Left lobe of liver (tissue), 2 donors: ENCODE data around the gene GNGT1. TPM values are rescaled to one million over a fixed set of nuclear protein-coding genes. Genes with fewer than 3 reads are reported as not detected.

ENCODE experiments used
- ATAC-seq: fragments of 200-7000 bp; cut with Tn5 transposase; one replicate; pipeline ENCODE4 v1.9.1; 2020; ENCODE audit warnings: mild to moderate bottlenecking, moderate library complexity
- DNase-seq: peaks from one replicate; pipeline ENCODE4 v3.0.0-alpha.2; 2020; ENCODE audit warnings: low spot score
- total RNA-seq: library from RNA; stranded (reverse); gene quantifications from one replicate; pipeline ENCODE4 v1.2.1, GENCODE V29; 2021
- donor health status: DM: no; HTN: no; CAD: no; lungs with moderate emphysema.
- donor health status: DM: no; HTN: yes; CAD: no.

GNGT1 gene
- total RNA-seq = not detected

- no peak for ATAC-seq
These were observed at the start of gene GNGT1 for GRCh38 chr7:93906267-93906666. Gene GNGT1 (plus strand): TSS chr7:93906567. CDS start chr7:93906747, 180 bp downstream.

DNA sequence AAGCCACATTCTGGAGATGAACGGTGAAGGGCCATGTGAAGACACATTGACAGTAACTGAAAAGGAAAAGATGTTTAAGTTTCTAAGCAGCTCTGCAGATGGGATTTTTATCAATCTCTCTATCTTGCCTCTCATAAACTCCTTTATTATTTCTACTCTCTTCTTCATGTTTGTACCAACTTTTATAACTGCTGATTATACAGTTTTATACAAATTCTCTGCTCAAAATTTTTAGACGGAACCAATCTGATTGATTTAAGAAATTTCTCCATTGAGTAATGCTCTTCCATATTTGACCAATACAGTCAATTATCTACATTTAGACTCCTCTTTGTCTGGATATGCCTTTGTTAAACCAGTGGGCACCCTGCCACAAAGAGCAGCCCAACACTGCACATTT, 47.5 kb upstream of the GNGT1 start:
- ATAC-seq (no peak), DNase-seq (no peak)

More at GRCh38 chr7:93906267-93906666, at the start of gene GNGT1:
- DNase-seq = no peak

- DNase-seq (no peak), ATAC-seq (no peak)
These were observed 46.1 kb upstream of the GNGT1 start for GRCh38 chr7:93860261-93860660.

GRCh38 chr7:93861325-93861949, 44.9 kb upstream of the GNGT1 start:
- DNase-seq (no peak), ATAC-seq (no peak)

- no peak for ATAC-seq
- DNase-seq = no peak
These were observed 43.7 kb upstream of the GNGT1 start for GRCh38 chr7:93862651-93863050.

DNA sequence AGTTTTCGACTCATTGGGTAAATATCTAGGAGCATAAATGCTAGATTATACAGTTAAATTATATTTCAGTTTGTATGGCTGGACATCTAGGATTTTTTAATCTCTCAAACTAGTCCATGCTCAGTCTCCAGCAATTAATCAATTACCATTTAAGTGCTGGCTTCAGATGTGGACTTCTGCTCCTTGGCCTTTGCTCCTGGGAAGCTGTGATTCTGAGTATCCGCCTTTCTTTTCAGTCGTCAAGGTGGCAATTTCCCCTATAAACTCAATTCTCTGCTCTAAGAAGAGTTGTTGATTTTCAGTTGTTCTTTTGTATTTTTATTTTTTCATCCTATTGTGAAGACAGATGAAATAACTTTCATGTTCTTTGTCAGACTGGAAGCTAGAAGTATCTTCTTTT, 39.5 kb upstream of the GNGT1 start:
- DNase-seq (no peak), ATAC-seq (no peak)

- DNase-seq (no peak), ATAC-seq (no peak)
These were observed 32.3 kb upstream of the GNGT1 start for GRCh38 chr7:93873998-93874574.

DNA sequence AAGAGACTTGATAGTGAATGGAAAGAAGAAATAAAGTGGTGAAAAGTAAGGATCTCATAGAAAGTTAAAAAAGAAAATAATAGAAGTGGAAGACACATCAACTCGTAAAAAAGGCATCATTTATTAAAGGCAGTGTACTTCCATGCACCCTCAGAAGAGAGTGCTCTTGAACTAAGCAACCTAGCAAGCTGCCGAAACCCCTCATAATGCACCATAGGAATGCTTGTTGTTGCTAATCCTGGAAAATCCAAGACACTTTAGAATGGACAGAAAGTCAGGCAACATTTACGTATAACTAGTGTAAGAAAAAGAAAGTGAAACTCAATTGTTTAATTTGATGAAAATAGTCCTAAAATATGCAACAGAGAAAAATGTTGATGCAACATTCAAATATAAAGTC, 28.6 kb upstream of the GNGT1 start:
- no peak for DNase-seq
- ATAC-seq = no peak

GRCh38 chr7:93879356-93879755, 27.0 kb upstream of the GNGT1 start:
- ATAC-seq = no peak

GRCh38 chr7:93882468-93882867, 23.9 kb upstream of the GNGT1 start:
- DNase-seq = no peak
- no peak for ATAC-seq

More at GRCh38 chr7:93879356-93879755, 27.0 kb upstream of the GNGT1 start:
- no peak for DNase-seq

GRCh38 chr7:93883078-93883916, 23.1 kb upstream of the GNGT1 start:
- no peak for ATAC-seq

GRCh38 chr7:93883917-93884345, 22.4 kb upstream of the GNGT1 start:
- ATAC-seq = no peak
- DNase-seq = no peak

More at GRCh38 chr7:93883078-93883916, 23.1 kb upstream of the GNGT1 start:
- DNase-seq = no peak

DNA sequence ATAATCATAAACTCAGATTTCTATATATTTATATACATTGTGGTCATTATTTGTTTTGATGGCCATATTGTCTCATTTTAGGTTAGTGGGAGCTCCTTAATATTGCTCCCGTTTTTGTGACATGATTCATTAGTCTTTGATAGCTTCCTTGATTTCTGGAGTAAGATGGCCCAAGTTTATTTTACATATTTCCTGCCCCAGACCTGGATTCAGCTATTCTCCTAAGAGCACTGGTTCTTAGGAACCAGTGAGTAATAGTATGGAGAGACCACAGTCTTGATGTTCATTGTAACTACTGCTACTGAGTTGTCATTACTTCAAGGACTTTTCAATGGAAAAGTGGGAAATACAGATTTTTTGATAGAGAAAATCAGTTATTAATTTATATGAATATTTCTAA, 21.8 kb upstream of the GNGT1 start:
- no peak for DNase-seq
- ATAC-seq = no peak

DNA sequence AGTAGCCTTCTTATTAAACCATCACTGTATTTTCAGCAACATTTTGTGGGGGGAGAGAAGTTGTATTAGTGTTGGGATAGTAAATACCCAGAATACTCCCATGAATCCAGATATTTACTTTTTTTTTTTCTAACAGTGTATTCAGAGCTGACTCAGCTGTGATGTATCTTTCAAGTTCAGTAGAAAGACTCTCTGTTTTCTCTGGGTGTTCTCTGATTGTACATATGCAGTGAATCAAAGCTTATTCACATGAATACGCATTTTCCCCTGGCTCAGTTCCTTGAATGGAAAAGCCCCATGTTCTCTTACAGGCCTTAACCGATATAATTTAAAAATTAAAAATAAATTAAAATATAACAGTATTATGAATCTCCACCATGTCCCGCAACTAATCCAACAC, 17.1 kb upstream of the GNGT1 start:
- DNase-seq = no peak
- no peak for ATAC-seq

DNA sequence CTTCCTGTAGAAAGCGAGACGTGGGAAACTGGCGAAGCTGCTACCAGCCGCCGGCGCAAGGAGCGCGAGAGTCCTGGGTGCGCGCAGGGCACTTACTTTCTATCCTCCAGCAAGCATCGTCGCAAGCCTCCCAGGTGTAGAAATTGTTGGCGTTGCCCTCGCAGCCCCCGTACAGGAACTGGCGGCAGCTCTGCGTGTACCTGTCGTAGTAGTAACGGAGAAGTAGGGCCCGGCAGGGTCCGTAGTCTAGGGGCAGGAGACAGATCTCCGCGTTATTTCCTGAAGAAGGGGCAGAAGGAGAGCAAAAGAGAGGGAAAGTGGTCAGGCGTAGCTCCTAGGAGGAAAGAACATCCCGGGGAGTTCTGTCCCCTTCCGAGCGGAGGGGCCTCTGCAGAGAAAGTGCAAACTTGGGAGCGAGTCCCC, 16.3 kb upstream of the GNGT1 start:
- DNase-seq (no peak), ATAC-seq (peak; percentile 33)

DNA sequence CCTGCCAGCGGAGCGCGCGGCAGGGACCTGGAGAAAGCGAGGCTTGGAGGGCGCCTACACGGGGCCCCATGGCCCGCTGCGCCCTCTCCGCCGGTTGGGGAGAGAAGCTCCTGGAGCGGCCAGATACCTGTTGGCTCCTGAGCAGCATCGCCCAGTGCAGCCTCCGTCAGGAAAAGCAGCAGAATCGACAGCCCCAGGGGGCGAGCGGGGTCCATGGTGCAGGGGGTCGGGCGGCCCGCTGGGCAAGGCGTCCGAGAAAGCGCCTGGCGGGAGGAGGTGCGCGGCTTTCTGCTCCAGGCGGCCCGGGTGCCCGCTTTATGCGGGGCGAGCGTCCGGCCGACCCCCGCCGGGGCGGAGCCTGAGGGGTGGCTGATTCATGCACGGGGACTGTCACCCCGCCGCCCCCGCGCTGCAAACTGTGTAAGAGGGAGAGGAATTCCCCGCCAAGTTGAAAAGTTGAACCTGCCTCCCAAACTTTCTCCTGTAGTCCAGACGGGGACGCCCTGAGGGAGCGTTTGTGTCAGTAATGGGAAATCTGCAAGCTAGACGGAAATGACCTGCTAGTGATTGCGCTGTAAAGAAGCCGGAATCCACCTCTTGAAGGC, 15.8 kb upstream of the GNGT1 start, which contains the start of gene TFPI2:
Gene TFPI2 (minus strand): TSS at position 290 of the 605 bp plus-strand sequence. CDS start 75 bp downstream, at position 215.
- peak; percentile 38 for ATAC-seq

GRCh38 chr7:93894426-93894825, 11.9 kb upstream of the GNGT1 start:
- ATAC-seq (no peak), DNase-seq (no peak)

More for the DNA sequence above, 15.8 kb upstream of the GNGT1 start, which contains the start of gene TFPI2:
- no peak for DNase-seq

DNA sequence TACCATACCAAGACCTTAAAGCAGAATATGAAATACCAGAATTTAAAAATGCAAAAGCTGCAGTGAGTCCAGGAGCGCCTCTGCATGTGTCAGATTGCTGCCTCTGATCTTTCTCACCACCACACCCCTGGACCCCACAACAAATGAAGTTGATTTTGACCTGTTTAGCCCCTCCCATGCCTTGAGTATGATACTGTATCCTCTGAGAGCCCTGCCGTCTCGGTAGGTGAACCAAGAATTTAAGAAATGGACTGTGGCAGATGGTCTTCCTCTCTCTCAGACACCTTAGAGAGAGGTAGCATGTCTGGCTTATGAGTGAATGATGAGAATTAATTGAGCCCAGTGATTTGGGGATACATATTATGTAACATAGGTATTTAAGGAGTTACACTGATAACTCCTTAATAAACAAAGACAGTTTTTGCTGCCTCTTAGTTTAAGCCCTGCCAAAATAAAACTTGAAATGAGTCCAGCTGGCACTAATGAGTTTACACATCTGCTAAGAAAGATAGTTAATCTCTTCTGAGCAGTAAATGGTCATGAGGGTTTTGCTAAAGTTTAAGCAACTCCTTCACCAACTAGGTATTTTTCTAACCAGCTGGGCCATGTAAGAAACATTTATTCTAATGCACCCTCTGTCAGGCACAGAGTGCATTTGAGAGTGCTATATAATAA, 11.3 kb upstream of the GNGT1 start:
- no peak for DNase-seq
- ATAC-seq = no peak

DNA sequence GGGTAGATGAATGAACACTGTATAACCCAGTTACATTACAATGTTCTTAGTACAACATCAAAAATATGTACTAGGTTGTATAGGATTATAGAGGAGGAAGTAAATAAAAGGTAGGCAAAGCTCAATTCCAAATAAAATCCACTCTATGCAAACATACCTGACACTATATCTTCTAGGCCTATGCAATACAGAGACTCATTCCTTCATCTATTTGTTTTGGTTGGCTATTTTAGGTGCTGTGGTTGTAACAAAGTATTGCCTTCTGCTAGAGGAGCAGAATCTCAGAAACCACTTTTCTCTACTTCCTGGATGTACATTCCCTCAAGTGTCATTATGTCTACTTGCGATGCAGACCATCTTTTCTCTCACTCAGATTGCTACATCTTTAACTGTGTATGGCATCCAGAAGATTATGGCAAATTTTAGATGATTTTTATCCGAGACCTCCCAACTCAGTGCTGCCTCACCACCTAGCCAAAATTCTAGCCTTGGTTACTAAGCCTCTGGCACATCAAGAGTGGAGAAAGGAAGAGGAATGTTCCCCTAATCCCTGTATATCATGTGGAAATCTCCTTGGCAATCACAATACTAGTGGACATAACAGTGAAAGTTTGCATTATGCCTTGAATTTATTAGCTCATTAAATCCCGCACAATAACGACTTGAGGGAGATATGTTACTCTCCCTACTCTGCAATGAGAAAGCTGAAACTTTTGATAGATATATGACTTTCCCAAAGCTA, 10.3 kb upstream of the GNGT1 start:
- no peak for ATAC-seq

DNA sequence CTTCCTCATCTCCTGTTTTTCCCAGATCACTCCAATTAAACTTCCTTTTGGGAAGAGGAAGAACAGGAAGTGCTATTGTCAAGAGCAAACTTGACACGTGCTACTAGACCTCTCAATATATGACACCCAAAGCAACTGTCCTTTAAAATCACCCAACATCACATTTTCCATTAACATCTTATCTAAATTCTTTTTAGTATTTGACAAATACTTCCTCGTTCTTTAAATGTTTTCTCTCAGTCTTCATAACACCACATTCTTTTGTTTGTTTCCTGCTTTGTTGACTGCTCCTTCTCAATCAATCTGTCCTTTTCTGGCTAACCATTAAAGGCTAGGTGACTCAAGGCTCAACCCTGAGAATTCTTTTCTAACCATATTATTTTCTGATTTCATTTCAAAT, 8.7 kb upstream of the GNGT1 start:
- ATAC-seq (no peak), DNase-seq (no peak)

More for the DNA sequence above, 10.3 kb upstream of the GNGT1 start:
- no peak for DNase-seq
